Cardiac fibroblast (primary cell): ENCODE data around the gene RAD54L2.
"Not testable (repeated sequence)": the region's sequence is repeated elsewhere in the genome, so short reads cannot be mapped to it uniquely, and the experiment has no call there.

Experiments used
- DNase-seq, 2 donors: peaks; one replicate each; pipeline versions ENCODE4 v3.0.0 to v3.0.0-alpha.2; 2010; ENCODE audit warnings: low read depth in 2 of 2
- H3K4me3 ChIP-seq, 2 donors: replicated peaks in 1 of 2; 1 replicate in 1 of 2; 2 replicates in 1 of 2; pipeline ENCODE4 v1.5.1; 2011; ENCODE audit warnings: low read depth in 2 of 2, low read length in 2 of 2, mild to moderate bottlenecking in 2 of 2, moderate library complexity in 1 of 2
- CTCF ChIP-seq: IDR thresholded peaks from one replicate; pipeline ENCODE4 v1.5.1; 2011; ENCODE audit warnings: low read depth, mild to moderate bottlenecking, low read length, inconsistent platforms

Gene RAD54L2

GRCh38 chr3:51547274-51547673 is 8.8 kb downstream of the RAD54L2 start:
- no peak overlapping the region for H3K4me3 ChIP-seq
- DNase-seq = no peak
- TF ChIP-seq CTCF = no peak

- DNase-seq = no peak
- no peak for TF ChIP-seq CTCF
- H3K4me3 ChIP-seq = no peak overlapping the region
These were observed 10.8 kb downstream of the RAD54L2 start for GRCh38 chr3:51549311-51549710.

GRCh38 chr3:51550080-51550819 is 11.7 kb downstream of the RAD54L2 start:
- DNase-seq = peak in 1 of 2 donors; percentile 57
- H3K4me3 ChIP-seq = no peak overlapping the region
- TF ChIP-seq CTCF = no peak

GRCh38 chr3:51557993-51558392 is 19.5 kb downstream of the RAD54L2 start:
- no peak for DNase-seq
- no peak for TF ChIP-seq CTCF
- H3K4me3 ChIP-seq = no peak overlapping the region

- peak; percentile 71 to 85 for DNase-seq
- TF ChIP-seq CTCF = no peak
- H3K4me3 ChIP-seq = no peak overlapping the region
These were observed 20.9 kb downstream of the RAD54L2 start for GRCh38 chr3:51559411-51559888.

GRCh38 chr3:51559961-51560360 is 21.4 kb downstream of the RAD54L2 start:
- TF ChIP-seq CTCF = no peak
- no peak overlapping the region for H3K4me3 ChIP-seq
- no peak for DNase-seq

- not testable (repeated sequence) for H3K4me3 ChIP-seq, DNase-seq
These were observed 23.9 kb downstream of the RAD54L2 start for GRCh38 chr3:51562403-51562802.
